Ishikawa (cell line): Measurements from ENCODE around the gene NFATC1.
A peak's percentile ranks its signal among the peaks of the same experiment; 100 is the strongest.

Source experiments
- CEBPB ChIP-seq: IDR thresholded peaks from 2 replicates; pipeline ENCODE4 v1.6.1; 2012
- CREB1 ChIP-seq: IDR thresholded peaks from 2 replicates; pipeline ENCODE4 v1.6.1; 2012; ENCODE audit warnings: low read depth
- EGR1 ChIP-seq: IDR thresholded peaks from 2 replicates; pipeline ENCODE4 v1.6.1; 2012
- EP300 ChIP-seq: IDR thresholded peaks from 2 replicates; pipeline ENCODE4 v1.6.1; 2012; ENCODE audit warnings: borderline replicate concordance
- FOXM1 ChIP-seq: IDR thresholded peaks from 2 replicates; pipeline ENCODE4 v1.6.1; 2012; ENCODE audit warnings: low read depth, borderline replicate concordance
- MAX ChIP-seq: IDR thresholded peaks from 2 replicates; pipeline ENCODE4 v1.6.1; 2012
- NFIC ChIP-seq: IDR thresholded peaks from 2 replicates; pipeline ENCODE4 v1.6.1; 2012
- RAD21 ChIP-seq: IDR thresholded peaks from 2 replicates; pipeline ENCODE4 v1.6.1; 2012; ENCODE audit warnings: low read depth
- TAF1 ChIP-seq: IDR thresholded peaks from 2 replicates; pipeline ENCODE4 v1.6.1; 2012; ENCODE audit warnings: low read depth, mild to moderate bottlenecking
- TCF12 ChIP-seq: IDR thresholded peaks from 2 replicates; pipeline ENCODE4 v1.6.1; 2012; ENCODE audit warnings: low read depth
- TEAD4 ChIP-seq: IDR thresholded peaks from 2 replicates; pipeline ENCODE4 v1.6.1; 2012
- YY1 ChIP-seq: IDR thresholded peaks from 2 replicates; pipeline ENCODE4 v1.6.1; 2012; ENCODE audit warnings: low read depth
- ZBTB7A ChIP-seq: IDR thresholded peaks from 2 replicates; pipeline ENCODE4 v1.6.1; 2012; ENCODE audit warnings: low read depth
- TF ChIP-seq, protein P1 (sequence below): IDR thresholded peaks from 2 replicates; pipeline ENCODE4 v1.6.1; 2012
- TF ChIP-seq, protein P2 (sequence below): IDR thresholded peaks from 2 replicates; pipeline ENCODE4 v1.6.1; 2012; ENCODE audit warnings: low read depth, mild to moderate bottlenecking

The NFATC1 gene

DNA sequence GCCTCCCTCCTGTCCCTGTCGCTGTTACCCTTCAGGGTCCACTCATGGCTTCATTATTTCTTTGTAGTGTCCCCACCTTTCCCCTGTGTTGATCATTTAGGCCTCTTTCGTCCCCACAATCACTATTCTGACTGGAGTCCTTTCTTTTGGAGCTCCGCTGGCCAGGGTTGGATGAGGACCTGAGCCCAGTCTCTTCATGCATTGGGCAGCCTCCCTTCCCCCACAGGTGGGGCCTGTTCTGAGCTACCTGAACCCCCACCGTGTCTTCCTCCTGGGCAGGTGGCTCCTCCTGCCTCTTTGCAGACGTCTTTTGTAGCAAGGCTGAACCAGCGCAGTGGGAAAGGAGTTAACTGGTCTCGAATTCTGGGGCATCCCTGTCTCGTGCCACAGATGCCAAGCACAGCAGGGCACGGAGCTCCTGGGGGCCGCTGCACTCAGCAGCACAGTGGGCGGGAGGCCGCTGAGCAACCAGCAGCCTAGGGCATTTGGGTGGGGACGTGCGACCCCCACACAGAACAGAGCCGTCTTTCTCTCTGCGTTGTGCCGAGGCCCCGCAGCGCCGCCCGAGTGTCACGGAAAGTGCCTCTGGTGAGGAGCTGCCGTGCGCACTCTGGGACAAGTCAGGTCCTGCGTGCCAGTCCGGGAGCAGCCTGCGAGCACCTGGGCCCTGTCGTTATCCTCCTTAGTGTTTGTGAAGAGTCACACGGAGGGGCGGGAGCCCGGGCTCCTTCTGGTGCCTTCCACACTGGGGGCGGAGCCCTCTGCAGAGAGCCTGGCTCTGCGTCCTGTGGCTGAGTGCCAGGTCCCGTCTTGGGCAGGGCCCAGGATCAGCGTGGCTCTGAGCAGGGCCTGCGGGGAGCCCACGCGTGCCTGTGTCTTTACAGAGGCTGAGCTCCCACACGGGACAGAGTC lies 130.1 kb downstream of the NFATC1 start:
- peak; percentile 68 for TF ChIP-seq EP300
- TF ChIP-seq EGR1: no peak
- TF ChIP-seq, protein P1, sequence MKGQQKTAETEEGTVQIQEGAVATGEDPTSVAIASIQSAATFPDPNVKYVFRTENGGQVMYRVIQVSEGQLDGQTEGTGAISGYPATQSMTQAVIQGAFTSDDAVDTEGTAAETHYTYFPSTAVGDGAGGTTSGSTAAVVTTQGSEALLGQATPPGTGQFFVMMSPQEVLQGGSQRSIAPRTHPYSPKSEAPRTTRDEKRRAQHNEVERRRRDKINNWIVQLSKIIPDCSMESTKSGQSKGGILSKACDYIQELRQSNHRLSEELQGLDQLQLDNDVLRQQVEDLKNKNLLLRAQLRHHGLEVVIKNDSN: no peak
- TF ChIP-seq CEBPB: no peak
- no peak; the same call in 1 of the 2 replicates for TF ChIP-seq RAD21
- peak; percentile 86 for TF ChIP-seq TCF12
- TF ChIP-seq MAX: peak; percentile 51; the same call in 1 of the 2 replicates
- TF ChIP-seq ZBTB7A: peak; percentile 81
- TF ChIP-seq NFIC: peak; percentile 65
- no peak for TF ChIP-seq CREB1
- TF ChIP-seq TEAD4: peak; percentile 96

- TF ChIP-seq ZBTB7A: no peak
- no peak for TF ChIP-seq EP300
- no peak for TF ChIP-seq TAF1
- TF ChIP-seq TEAD4: no peak
- no peak for TF ChIP-seq MAX
- no peak for TF ChIP-seq CEBPB
- no peak for TF ChIP-seq CREB1
- TF ChIP-seq YY1: no peak
- no peak for TF ChIP-seq TCF12
- TF ChIP-seq RAD21: no peak
- TF ChIP-seq FOXM1: no peak
- TF ChIP-seq, protein P1: no peak
- TF ChIP-seq, protein P2, sequence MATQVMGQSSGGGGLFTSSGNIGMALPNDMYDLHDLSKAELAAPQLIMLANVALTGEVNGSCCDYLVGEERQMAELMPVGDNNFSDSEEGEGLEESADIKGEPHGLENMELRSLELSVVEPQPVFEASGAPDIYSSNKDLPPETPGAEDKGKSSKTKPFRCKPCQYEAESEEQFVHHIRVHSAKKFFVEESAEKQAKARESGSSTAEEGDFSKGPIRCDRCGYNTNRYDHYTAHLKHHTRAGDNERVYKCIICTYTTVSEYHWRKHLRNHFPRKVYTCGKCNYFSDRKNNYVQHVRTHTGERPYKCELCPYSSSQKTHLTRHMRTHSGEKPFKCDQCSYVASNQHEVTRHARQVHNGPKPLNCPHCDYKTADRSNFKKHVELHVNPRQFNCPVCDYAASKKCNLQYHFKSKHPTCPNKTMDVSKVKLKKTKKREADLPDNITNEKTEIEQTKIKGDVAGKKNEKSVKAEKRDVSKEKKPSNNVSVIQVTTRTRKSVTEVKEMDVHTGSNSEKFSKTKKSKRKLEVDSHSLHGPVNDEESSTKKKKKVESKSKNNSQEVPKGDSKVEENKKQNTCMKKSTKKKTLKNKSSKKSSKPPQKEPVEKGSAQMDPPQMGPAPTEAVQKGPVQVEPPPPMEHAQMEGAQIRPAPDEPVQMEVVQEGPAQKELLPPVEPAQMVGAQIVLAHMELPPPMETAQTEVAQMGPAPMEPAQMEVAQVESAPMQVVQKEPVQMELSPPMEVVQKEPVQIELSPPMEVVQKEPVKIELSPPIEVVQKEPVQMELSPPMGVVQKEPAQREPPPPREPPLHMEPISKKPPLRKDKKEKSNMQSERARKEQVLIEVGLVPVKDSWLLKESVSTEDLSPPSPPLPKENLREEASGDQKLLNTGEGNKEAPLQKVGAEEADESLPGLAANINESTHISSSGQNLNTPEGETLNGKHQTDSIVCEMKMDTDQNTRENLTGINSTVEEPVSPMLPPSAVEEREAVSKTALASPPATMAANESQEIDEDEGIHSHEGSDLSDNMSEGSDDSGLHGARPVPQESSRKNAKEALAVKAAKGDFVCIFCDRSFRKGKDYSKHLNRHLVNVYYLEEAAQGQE: no peak
- no peak for TF ChIP-seq EGR1
These were observed 131.0 kb downstream of the NFATC1 start for GRCh38 chr18:79526468-79527460.

DNA sequence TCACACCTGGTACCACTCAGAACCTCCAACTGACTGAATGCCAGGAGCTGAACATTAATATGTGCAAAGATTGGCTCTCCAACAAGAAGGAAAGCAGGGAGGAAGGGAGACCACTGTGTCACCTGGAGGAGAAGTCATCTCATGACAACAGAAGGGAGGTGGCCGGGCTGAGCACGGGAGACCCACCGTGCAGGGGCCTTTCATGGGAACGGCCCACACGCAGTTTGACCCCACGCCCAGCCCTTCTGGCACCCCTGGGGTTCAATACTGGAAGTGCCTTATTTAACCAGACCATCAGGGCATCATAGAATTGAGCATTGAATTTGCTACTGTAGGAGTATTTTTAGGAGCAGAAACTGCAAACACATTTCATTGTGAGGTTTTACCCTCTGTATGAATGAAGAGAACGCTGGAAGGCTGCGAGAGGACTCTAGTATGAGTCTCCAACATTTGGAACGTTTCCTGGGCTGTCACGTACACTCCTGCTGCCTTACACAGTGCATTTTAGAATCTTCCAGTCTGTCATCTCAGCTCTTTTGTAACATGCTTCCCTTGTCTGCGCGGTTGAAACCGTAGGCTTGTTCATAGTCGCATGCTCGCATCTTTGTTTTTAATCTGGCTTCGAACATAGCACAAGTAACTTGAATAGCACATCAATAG lies 132.1 kb downstream of the NFATC1 start:
- no peak for TF ChIP-seq CEBPB
- no peak for TF ChIP-seq CREB1
- TF ChIP-seq YY1: no peak
- TF ChIP-seq, protein P1: no peak
- TF ChIP-seq RAD21: no peak
- no peak for TF ChIP-seq TEAD4
- TF ChIP-seq EGR1: no peak
- TF ChIP-seq, protein P2: no peak
- no peak for TF ChIP-seq EP300
- no peak for TF ChIP-seq FOXM1
- TF ChIP-seq MAX: no peak
- no peak for TF ChIP-seq TAF1
- no peak for TF ChIP-seq NFIC
- no peak for TF ChIP-seq TCF12
- TF ChIP-seq ZBTB7A: no peak

DNA sequence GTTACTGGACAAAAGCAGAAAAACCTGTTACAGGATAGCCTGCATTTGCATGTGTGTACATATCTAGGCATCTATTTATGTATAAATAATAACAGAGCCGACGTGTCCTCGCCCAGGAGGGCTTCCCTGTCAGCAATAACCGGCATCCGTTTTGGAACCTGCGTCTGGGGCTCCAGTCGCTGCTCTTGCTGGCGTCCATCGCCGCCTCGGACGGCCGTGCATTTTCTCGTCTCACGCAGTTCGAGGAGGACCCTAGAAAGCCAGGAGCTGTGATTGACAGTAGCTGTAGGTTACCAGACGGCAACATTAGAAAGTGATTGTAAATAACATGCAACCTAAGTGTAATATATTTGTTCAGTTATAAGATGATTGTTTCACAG lies 132.6 kb downstream of the NFATC1 start:
- TF ChIP-seq NFIC (no peak), CREB1 (no peak), FOXM1 (no peak), TEAD4 (no peak), EP300 (no peak), ZBTB7A (no peak), TCF12 (no peak), RAD21 (no peak), CEBPB (no peak), TAF1 (no peak), YY1 (no peak), MAX (no peak), EGR1 (no peak)
- TF ChIP-seq, protein P2: no peak
- TF ChIP-seq, protein P1: no peak
